GM23338 (cell line): ENCODE results near the gene SLFN12.

Source experiments
- CREB1 ChIP-seq: fragments of 250-450 bp; sonication (Bioruptor Pico); IDR thresholded peaks from 2 replicates; pipeline ENCODE4 v1.5.0; 2020; ENCODE audit warnings: low read depth, mild to moderate bottlenecking, moderate library complexity
- EZH2 ChIP-seq: fragments of 200-600 bp; sonication (generic); IDR thresholded peaks from one replicate; pipeline ENCODE4 v1.8.0; 2017; ENCODE audit warnings: antibody characterized with exemption, mild to moderate bottlenecking, low read depth; ENCODE audit not compliant: unreplicated experiment
- EZH2phosphoT487 ChIP-seq: fragments of 200-600 bp; sonication (generic); IDR thresholded peaks from one replicate; pipeline ENCODE4 v1.8.1; 2018; ENCODE audit warnings: antibody characterized with exemption; ENCODE audit not compliant: unreplicated experiment
- POLR2AphosphoS5 ChIP-seq: IDR thresholded peaks from 2 replicates; pipeline ENCODE4 v1.6.1; 2016; ENCODE audit warnings: antibody characterized with exemption, low read depth
- TF ChIP-seq, protein P1 (sequence below), 2 experiments: fragments of 200-600 bp in 1 of 2; sonication (generic) in 1 of 2; conservative IDR thresholded peaks; 2 replicates each; pipeline versions ENCODE4 v1.5.1 to v1.6.1; 2016 to 2017; ENCODE audit warnings: antibody characterized with exemption in 2 of 2, low read depth in 2 of 2, mild to moderate bottlenecking in 2 of 2, moderate library complexity in 1 of 2
- TF ChIP-seq, protein P2 (sequence below): IDR thresholded peaks from one replicate; pipeline ENCODE4 v1.6.1; 2018; ENCODE audit warnings: antibody characterized with exemption; ENCODE audit not compliant: unreplicated experiment

DNA sequence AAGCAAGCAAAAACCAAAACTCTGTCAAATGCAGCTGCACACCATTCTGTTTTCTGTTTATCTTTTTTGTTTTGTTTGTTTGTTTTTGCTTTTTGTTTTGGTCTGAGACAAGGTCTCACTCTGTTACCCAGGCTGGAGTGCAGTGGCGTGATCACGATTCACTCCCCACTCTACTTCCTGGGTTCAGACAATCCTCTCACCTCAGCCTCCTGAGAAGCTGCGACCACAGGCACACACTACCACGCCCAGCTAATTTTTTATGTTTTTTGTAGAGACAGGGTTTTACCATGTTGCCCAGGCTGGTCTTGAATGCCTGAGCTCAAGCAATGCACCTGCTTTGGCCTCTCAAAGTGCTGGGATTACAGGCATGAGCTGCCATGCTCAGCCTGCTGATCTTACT is 35.5 kb upstream of the SLFN12 start:
- TF ChIP-seq EZH2 (no peak), CREB1 (CRISPR knock-in tag) (no peak), POLR2AphosphoS5 (no peak), EZH2phosphoT487 (no peak)
- TF ChIP-seq, protein P1, sequence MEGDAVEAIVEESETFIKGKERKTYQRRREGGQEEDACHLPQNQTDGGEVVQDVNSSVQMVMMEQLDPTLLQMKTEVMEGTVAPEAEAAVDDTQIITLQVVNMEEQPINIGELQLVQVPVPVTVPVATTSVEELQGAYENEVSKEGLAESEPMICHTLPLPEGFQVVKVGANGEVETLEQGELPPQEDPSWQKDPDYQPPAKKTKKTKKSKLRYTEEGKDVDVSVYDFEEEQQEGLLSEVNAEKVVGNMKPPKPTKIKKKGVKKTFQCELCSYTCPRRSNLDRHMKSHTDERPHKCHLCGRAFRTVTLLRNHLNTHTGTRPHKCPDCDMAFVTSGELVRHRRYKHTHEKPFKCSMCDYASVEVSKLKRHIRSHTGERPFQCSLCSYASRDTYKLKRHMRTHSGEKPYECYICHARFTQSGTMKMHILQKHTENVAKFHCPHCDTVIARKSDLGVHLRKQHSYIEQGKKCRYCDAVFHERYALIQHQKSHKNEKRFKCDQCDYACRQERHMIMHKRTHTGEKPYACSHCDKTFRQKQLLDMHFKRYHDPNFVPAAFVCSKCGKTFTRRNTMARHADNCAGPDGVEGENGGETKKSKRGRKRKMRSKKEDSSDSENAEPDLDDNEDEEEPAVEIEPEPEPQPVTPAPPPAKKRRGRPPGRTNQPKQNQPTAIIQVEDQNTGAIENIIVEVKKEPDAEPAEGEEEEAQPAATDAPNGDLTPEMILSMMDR (conservative IDR thresholded peaks at IDR 0.05; ENCODE audit: low read depth in 2 of 2) = no peak
- TF ChIP-seq, protein P2, sequence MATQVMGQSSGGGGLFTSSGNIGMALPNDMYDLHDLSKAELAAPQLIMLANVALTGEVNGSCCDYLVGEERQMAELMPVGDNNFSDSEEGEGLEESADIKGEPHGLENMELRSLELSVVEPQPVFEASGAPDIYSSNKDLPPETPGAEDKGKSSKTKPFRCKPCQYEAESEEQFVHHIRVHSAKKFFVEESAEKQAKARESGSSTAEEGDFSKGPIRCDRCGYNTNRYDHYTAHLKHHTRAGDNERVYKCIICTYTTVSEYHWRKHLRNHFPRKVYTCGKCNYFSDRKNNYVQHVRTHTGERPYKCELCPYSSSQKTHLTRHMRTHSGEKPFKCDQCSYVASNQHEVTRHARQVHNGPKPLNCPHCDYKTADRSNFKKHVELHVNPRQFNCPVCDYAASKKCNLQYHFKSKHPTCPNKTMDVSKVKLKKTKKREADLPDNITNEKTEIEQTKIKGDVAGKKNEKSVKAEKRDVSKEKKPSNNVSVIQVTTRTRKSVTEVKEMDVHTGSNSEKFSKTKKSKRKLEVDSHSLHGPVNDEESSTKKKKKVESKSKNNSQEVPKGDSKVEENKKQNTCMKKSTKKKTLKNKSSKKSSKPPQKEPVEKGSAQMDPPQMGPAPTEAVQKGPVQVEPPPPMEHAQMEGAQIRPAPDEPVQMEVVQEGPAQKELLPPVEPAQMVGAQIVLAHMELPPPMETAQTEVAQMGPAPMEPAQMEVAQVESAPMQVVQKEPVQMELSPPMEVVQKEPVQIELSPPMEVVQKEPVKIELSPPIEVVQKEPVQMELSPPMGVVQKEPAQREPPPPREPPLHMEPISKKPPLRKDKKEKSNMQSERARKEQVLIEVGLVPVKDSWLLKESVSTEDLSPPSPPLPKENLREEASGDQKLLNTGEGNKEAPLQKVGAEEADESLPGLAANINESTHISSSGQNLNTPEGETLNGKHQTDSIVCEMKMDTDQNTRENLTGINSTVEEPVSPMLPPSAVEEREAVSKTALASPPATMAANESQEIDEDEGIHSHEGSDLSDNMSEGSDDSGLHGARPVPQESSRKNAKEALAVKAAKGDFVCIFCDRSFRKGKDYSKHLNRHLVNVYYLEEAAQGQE = no peak
